ENCODE measurements around the gene PHF12.
A peak's percentile ranks its signal among the peaks of the same experiment; 100 is the strongest.
"Not testable (repeated sequence)": the region's sequence is repeated elsewhere in the genome, so short reads cannot be mapped to it uniquely, and the experiment has no call there.

PHF12 gene

GRCh38 chr17:28879886-28880571 lies 71.3 kb downstream of the PHF12 start:
- DNase-seq = no peak

- DNase-seq = peak; percentile 38
Measured at GRCh38 chr17:28878981-28879380, 72.3 kb downstream of the PHF12 start.

DNA sequence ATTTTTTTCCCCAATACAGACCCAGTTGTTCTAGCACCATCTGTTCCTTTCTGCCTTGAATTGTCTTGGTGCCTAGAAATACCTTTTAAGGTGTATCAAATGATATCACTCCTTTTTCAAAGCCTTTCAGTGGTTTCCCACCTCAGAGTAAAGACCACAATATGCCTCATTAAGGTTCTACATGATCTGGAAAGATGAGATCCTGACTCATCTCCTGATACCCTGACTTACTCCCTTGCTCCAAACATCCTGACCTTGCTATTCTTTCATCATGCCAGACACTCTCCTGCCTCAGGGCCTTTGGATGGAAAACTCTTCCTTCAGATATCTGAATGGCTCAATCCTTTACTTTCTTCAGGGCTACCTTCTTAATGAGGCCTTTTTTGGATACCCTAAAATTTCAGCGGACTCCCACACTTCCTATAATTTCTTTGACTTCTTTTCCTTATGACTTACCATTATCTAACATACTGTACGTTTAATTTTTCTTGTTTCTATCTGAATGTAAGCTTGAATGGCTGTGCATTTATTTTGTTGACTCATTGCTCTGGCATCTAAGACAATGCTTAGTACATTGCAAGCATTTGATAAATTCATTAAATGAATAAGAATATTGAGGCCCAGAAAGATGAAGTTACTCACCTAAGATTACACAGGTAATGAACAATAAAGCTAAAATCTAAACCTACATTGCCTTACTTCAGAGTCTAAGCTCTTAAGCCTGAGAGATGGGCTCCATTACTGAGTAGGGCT lies 73.0 kb downstream of the PHF12 start:
- DNase-seq = no peak

DNA sequence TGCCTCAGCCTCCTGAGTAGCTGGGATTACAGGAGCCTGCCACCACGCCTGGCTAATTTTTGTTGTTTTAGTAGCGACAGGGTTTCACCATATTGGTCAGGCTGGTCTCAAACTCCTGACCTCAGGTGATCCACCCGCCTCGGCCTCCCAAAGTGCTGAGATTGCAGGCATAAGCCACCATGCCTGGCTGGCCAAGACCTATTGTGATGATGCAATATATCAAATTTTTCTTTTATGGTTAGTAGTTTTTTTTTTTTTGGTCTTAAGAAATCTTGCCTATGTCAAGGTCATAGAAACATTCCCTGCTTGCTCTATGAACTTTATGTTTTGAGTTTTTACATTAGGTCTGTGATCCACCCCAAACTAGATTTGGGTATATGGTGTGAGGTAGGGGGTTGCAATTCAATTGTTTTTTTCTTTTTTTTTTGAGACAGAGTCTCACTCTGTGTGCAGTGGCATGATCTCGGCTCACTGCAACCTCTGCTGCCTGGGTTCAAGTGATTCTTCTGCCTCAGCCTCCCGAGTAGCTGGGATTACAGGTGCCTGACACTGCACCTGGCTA lies 74.1 kb downstream of the PHF12 start:
- DNase-seq = not testable (repeated sequence)

DNA sequence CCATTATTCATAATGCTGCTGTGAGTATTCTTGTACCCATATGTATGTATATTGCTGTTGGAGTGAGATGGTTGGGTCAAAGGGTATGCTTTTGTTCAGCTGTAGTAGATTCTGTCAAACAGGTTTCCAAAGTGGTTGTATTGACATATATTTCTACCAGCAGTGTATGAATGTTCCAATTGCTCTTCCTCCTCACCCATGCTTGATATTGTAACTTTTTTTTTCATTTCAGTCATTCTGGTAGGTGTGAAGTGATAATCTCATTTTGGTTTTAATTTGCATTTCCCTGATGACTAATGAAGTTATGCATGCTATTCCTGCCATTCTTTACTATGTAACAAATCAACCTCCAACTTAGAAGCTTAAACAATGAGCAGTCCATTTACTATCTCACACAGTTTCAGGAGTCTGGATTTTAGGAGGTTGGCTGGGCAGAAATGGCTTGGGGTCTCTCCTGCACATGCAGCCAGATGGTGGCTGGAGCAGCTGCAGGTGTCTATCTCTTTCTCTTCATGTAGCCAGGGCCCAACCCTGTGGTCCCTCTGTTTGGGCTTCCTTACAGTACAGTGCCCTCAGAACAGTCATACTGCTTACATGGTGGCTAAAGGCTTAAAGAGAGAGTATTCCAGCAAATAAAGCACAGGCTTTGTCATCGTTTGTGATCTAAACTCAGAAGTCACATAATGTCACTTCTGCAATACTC lies 75.3 kb downstream of the PHF12 start:
- DNase-seq = no peak

DNA sequence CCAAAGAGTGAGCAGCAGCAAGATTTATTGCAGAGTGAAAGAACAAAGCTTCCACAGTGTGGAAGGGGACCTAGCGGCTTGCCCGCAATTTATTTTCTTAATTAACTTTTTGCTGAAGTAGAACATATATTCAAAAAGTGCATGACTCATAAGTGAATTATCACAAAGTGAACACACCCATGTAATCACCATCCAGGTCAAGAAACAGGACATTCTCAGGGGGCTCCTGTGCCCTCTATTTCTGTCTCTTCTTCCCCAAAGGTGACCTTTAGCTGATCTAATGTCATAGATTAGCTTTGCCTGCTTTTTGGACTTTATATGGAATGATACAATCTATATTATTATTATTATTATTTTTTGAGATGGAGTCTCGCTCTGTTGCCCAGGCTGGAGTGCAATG lies 76.6 kb downstream of the PHF12 start:
- DNase-seq = no peak

- no peak for DNase-seq
Measured at GRCh38 chr17:28873839-28874238, 77.5 kb downstream of the PHF12 start.

GRCh38 chr17:28871056-28871579 lies 80.2 kb downstream of the PHF12 start:
- peak; percentile 55 for DNase-seq

GRCh38 chr17:28867276-28867675 lies 84.0 kb downstream of the PHF12 start:
- DNase-seq = no peak

DNA sequence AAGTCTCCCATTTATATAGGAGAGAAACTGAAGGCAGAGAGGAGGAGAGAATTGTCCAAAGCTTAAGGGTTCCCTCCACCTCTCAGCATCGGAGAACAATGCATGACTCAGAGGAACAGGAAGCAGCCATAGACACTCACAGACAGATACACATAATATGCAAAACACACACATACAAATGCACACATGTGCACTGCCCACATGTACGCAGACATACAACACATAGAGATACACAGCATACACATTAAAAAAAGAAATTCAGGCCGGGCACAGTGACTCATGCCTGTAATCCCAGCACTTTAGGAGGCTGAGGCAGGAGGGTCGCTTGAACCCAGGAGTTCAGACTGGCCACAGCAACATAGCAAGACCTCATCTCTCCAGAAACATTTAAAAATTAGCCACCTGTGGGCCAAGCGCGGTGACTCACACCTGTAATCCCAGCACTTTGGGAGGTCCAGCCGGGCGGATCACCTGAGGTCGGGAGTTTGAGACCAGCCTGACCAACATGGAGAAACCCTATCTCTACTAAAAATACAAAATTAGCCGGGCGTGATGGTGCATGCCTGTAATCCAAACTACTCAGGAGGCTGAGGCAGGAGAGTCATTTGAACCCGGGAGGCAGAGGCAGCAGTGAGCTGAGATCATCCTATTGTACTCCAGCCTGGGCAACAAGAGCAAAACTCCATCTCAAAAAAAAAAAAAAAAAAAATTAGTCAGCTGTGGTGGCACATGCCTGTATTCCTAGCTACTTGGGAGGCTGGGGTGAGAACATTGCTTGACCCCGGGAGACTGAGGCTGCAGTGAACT lies 85.2 kb downstream of the PHF12 start:
- DNase-seq = no peak

DNA sequence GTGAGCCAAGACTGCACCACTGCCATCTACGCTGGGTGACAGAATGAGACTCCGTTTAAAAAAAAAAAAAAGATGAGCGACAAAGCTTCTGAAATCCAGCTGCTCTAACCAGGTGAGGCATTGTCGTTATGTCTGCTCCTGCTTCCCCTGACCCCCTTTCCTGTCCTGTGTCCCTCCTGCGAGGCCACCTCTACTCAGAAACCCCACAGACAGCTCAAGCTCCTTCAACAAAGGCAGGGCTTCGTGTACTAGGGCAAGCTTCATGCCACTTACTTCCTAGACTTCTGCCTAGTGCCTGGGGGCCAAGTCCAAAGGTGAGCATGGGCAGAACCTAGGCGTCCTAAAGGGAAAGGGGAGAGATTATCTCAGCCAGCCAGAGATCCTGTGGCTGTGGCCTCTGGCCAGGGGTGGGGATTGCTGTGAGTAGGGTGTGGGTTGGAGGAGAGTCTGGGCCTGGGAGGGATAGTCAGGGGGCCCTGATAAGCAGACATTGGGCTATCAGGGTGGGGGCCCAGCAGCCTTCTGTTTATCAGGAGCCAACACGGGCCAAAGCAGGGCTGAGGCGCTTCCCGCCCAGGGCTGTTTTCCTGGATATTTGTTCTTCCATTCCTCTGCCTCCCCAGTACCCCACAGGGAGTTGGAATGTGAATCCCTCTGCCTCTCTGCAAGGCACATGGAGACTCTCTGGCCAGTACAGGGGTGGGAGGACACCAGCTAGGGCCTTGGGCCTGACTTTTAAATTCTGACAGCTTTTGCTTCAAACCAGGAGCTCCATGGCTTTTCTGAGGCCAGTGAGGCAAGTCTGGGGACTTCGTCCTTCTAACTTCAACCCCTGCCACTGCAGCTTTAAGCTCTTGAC lies 86.1 kb downstream of the PHF12 start:
- DNase-seq = no peak

DNA sequence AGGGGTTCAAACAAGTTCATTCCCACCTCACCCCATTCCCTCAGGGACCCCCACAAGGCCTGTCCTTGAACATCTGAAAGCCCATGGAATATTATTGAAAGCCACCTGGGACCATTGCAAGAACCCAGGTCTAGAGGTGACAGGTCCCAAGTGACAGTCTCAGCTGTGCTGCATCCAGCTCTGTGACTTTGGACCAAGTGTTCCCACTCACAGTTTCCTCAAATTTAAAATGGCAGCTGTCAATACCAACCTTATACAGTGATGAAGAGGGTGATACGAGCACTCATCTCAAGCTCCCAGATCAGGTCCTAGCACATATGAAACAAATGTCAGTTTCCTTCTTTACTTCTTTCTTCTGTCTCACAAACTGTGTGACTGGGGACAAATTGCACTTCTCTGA lies 87.4 kb downstream of the PHF12 start:
- DNase-seq = no peak

GRCh38 chr17:28862561-28862960 lies 88.8 kb downstream of the PHF12 start:
- DNase-seq = no peak

- DNase-seq = no peak
Measured at GRCh38 chr17:28861393-28862203, 89.7 kb downstream of the PHF12 start.

- no peak for DNase-seq
Measured at GRCh38 chr17:28860363-28860808, 90.9 kb downstream of the PHF12 start.

GRCh38 chr17:28858801-28859355 lies 92.4 kb downstream of the PHF12 start:
- DNase-seq = no peak

DNA sequence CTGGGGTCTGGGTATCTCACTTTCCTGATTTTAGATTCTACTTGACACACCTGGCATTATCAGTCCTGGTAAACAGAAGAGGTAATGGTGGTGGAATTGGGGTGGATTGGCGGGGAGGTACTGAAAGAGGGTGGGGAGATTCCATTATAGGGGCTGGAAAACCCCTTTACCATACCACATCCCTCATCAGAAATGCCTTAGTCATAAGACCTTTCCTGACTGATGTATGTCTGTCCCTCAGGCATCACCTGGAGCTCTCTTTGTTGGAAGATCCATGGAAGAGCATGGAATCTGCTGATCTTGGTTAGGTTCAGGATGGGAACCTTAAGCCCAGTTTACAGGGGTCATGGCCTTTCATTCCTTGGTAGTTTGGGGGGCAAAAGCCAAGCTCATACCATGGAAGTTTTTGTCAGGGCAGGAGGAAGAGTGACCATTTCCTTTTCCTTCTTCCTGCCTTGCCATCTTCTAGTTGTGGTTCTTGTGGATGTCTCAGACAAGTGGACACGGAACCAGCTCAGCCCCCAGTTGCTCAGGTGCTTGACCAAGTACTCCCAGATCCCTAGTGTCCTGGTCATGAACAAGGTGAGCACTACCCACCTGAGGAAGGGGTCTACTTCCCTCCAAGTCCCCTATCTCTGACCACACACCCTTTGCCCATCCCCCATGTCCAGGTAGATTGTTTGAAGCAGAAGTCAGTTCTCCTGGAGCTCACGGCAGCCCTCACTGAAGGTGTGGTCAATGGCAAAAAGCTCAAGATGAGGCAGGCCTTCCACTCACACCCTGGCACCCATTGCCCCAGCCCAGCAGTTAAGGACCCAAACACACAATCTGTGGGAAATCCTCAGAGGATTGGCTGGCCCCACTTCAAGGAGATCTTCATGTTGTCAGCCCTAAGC lies 93.2 kb downstream of the PHF12 start:
- DNase-seq = no peak

DNA sequence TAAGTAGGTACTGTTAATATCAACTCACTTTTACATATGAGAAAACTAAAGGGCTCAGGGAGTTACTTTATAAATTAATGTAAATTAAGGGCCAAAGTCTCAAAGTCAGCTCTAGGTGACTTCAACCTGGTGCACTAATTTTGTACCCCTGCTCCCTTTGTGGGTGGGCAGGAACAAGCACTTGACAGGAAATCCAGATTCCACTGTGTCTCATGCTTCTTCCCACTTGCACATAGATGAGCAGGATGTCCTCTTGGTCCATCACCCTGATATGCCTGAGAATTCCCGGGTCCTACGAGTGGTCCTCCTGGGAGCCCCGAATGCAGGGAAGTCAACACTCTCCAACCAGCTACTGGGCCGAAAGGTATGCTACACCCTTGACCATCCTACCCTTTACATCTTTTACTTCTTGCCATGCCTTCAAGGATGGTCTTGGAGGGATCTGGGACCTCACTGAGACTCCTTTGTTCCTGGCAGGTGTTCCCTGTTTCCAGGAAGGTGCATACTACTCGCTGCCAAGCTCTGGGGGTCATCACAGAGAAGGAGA lies 95.2 kb downstream of the PHF12 start:
- no peak for DNase-seq

DNA sequence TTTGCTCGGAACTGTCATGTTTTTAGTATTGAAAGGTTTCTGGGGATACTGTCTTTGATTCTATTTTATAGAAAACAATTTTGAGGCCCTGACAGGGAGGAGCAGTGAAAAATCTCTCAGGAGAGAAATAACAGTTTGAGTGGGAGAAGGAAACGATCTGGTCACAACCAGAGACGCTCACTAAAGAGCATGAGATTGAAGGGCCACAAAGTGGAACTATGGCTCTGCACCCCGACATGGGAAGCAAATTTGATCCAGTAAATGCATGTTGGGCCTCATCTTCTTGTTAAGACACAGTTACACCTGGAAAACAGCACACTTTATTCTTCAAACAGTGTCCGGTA lies 96.0 kb downstream of the PHF12 start:
- DNase-seq = no peak

Measured in stimulated activated CD8-positive, alpha-beta memory T cell treated with anti-CD3 and anti-CD28 coated beads, Interleukin-4, amount 100 ng/mL, for 48 hours (primary cell).